ENCODE data around the gene RHCE. TPM values are rescaled to one million over a fixed set of nuclear protein-coding genes. Genes with fewer than 3 reads are reported as not detected.

Gene RHCE
- total RNA-seq, 1 experiment from 2014 or later: 0.24 TPM

- TF ChIP-seq ZNF425 (CRISPR knock-in tag; conservative IDR thresholded peaks at IDR 0.05) (no peak), FOXP4 (CRISPR knock-in tag; IDR thresholded peaks at IDR 0.05) (no peak), FOXK1 (CRISPR knock-in tag; IDR thresholded peaks at IDR 0.05) (no peak), MLX (CRISPR knock-in tag; IDR thresholded peaks at IDR 0.05) (no peak), ZNF317 (CRISPR knock-in tag; IDR thresholded peaks at IDR 0.05; ENCODE audit: borderline replicate concordance, low read depth) (no peak), ETV6 (CRISPR knock-in tag; IDR thresholded peaks at IDR 0.05) (no peak), IRF2 (CRISPR knock-in tag; IDR thresholded peaks at IDR 0.05; ENCODE audit: borderline replicate concordance, low read depth) (no peak), NR1H2 (CRISPR knock-in tag; IDR thresholded peaks at IDR 0.05) (no peak), FOXJ3 (CRISPR knock-in tag; IDR thresholded peaks at IDR 0.05; ENCODE audit: borderline replicate concordance) (no peak), GTF2I (CRISPR knock-in tag; conservative IDR thresholded peaks at IDR 0.05) (no peak), JAZF1 (CRISPR knock-in tag; IDR thresholded peaks at IDR 0.05) (no peak), OVOL2 (CRISPR knock-in tag; IDR thresholded peaks at IDR 0.05; ENCODE audit: borderline replicate concordance) (no peak)
Measured at GRCh38 chr1:25349606-25350005, 71.0 kb downstream of the RHCE start (continued).

GRCh38 chr1:25347556-25347955, 73.1 kb downstream of the RHCE start:
- no peak overlapping the region for H3K4me3 Mint-ChIP-seq
- peaks cover 18% of the 10 kb centered on the region for H3K36me3 Mint-ChIP-seq
- ATAC-seq (no peak), DNase-seq (ENCODE audit: low spot score) (no peak)
- H3K4me1 Mint-ChIP-seq: no peaks in the 10 kb centered on the region
- H3K27me3 Mint-ChIP-seq (ENCODE audit: low read depth): no peaks in the 10 kb centered on the region
- no peaks in the 10 kb centered on the region for H3K9me3 Mint-ChIP-seq
- no peak overlapping the region for H3K27ac Mint-ChIP-seq
- ChIA-PET POLR2A (no interaction called here), CTCF (no interaction called here)
- TF ChIP-seq ZNF263 (CRISPR knock-in tag; IDR thresholded peaks at IDR 0.05; ENCODE audit: low read depth): no peak
- TF ChIP-seq GTF2I (CRISPR knock-in tag; conservative IDR thresholded peaks at IDR 0.05): no peak
- TF ChIP-seq CTCF (IDR thresholded peaks at IDR 0.05): no peak
- TF ChIP-seq E2F4 (CRISPR knock-in tag; IDR thresholded peaks at IDR 0.05; ENCODE audit: borderline replicate concordance, low read depth): no peak
- TF ChIP-seq ZNF281 (CRISPR knock-in tag; IDR thresholded peaks at IDR 0.05): no peak
- no peak for TF ChIP-seq ZNF232 (CRISPR knock-in tag; IDR thresholded peaks at IDR 0.05)
- no peak for TF ChIP-seq FOXP4 (CRISPR knock-in tag; IDR thresholded peaks at IDR 0.05)
- TF ChIP-seq MXD4 (CRISPR knock-in tag; IDR thresholded peaks at IDR 0.05; ENCODE audit: borderline replicate concordance): no peak
- TF ChIP-seq ZMAT4 (CRISPR knock-in tag; IDR thresholded peaks at IDR 0.05): no peak
- TF ChIP-seq CDX4 (CRISPR knock-in tag; IDR thresholded peaks at IDR 0.05; ENCODE audit: borderline replicate concordance): no peak
- no peak for TF ChIP-seq TCF7 (CRISPR knock-in tag; IDR thresholded peaks at IDR 0.05; ENCODE audit: low read depth)
- TF ChIP-seq ELF4 (CRISPR knock-in tag; IDR thresholded peaks at IDR 0.05; ENCODE audit: low read depth): no peak
